K562 (cell line): ENCODE results near the gene KDELR3. TPM values are rescaled to one million over a fixed set of nuclear protein-coding genes. Genes with fewer than 3 reads are reported as not detected.
A peak's percentile ranks its signal among the peaks of the same experiment; 100 is the strongest.

Experiments
- GTF2F1 ChIP-seq: IDR thresholded peaks from 2 replicates; pipeline ENCODE4 v1.6.1; 2011; ENCODE audit warnings: low read depth, low read length, improper control_type of control experiment
- JUN ChIP-seq, 2 experiments: sonication (generic) in 1 of 2; formaldehyde crosslinking in 1 of 2; IDR thresholded peaks; 2 replicates each; pipeline versions ENCODE4 v1.6.1 to v1.8.0; 2012 to 2022; ENCODE audit warnings: borderline replicate concordance in 2 of 2, mild to moderate bottlenecking in 2 of 2, improper control_type of control experiment in 1 of 2, low read depth in 1 of 2, low read length in 1 of 2, missing genetic modification reagents in 1 of 2
- MYNN ChIP-seq, 2 experiments: sonication (generic); formaldehyde crosslinking in 1 of 2; IDR thresholded peaks; 2 replicates each; pipeline versions ENCODE4 v1.5.0 to v1.6.1; 2016 to 2020; ENCODE audit warnings: antibody characterized with exemption in 1 of 2, missing genetic modification reagents in 1 of 2
- ZNF41 ChIP-seq: fragments of 250-450 bp; sonication (Bioruptor Pico); conservative IDR thresholded peaks from 2 replicates; pipeline ENCODE4 v1.4.0; 2020; ENCODE audit warnings: mild to moderate bottlenecking
- ZNF444 ChIP-seq: fragments of 250-450 bp; sonication (Bioruptor Pico); IDR thresholded peaks from 2 replicates; pipeline ENCODE4 v1.4.0; 2020; ENCODE audit warnings: mild to moderate bottlenecking, moderate library complexity
- polyA plus RNA-seq, 8 experiments: library from polyadenylated mRNA; depleted of rRNA in 4 of 8; stranded (reverse) in 5 of 8; unstranded in 3 of 8; fragments of >200 nt; fragmentation: Nextera tagmentation in 2 of 8; fragmentation: Illumina TruSeq in 1 of 8; extraction: Ambion mirVana in 2 of 8; extraction: Trizol in 1 of 8; gene quantifications; 2 replicates each; pipeline versions ENCODE4 v1.2.1 to v1.2.3, GENCODE V29; 2011 to 2014; ENCODE audit warnings: inconsistent platforms in 1 of 8, missing spikeins in 1 of 8
- total RNA-seq, 7 experiments: library from RNA; depleted of rRNA in 6 of 7; stranded (reverse); fragments of >200 nt in 6 of 7; fragmentation: Illumina TruSeq in 2 of 7; extraction: Trizol in 2 of 7; gene quantifications; 2 replicates each; pipeline versions ENCODE4 v1.2.1 to v1.2.3, GENCODE V29; 2011 to 2021; ENCODE audit warnings: low replicate concordance in 1 of 7
- TF ChIP-seq, protein P1 (sequence below): sonication (generic); formaldehyde crosslinking; IDR thresholded peaks from 2 replicates; pipeline ENCODE4 v1.8.1; 2023; ENCODE audit warnings: mild to moderate bottlenecking, missing genetic modification reagents, moderate library complexity
- TF ChIP-seq, protein P2 (sequence below): fragments of 450-650 bp; formaldehyde crosslinking; IDR thresholded peaks from 2 replicates; pipeline ENCODE4 v1.4.0; 2022; ENCODE audit warnings: missing genetic modification characterization
- TF ChIP-seq, protein P3 (sequence below): sonication (generic); formaldehyde crosslinking; IDR thresholded peaks from 2 replicates; pipeline ENCODE4 v1.8.0; 2022; ENCODE audit warnings: mild to moderate bottlenecking, low read depth, missing genetic modification reagents
- TF ChIP-seq, protein P4 (sequence below): fragments of 250-450 bp; sonication (Bioruptor Pico); IDR thresholded peaks from 2 replicates; pipeline ENCODE4 v1.5.0; 2021
- TF ChIP-seq, protein P5 (sequence below): fragments of 250-450 bp; sonication (Bioruptor Pico); IDR thresholded peaks from 2 replicates; pipeline ENCODE4 v1.4.0; 2020
- TF ChIP-seq, protein P6 (sequence below): fragments of 450-650 bp; formaldehyde crosslinking; IDR thresholded peaks from 2 replicates; pipeline ENCODE4 v1.4.0; 2022; ENCODE audit warnings: missing genetic modification characterization

Gene KDELR3
- total and polyA plus RNA-seq, 9 of the 15 experiments (the other 6 are each of a cell fraction or from before 2014, with no cell fraction given), result 7.1 to 44.8 (median 9.6) TPM

DNA sequence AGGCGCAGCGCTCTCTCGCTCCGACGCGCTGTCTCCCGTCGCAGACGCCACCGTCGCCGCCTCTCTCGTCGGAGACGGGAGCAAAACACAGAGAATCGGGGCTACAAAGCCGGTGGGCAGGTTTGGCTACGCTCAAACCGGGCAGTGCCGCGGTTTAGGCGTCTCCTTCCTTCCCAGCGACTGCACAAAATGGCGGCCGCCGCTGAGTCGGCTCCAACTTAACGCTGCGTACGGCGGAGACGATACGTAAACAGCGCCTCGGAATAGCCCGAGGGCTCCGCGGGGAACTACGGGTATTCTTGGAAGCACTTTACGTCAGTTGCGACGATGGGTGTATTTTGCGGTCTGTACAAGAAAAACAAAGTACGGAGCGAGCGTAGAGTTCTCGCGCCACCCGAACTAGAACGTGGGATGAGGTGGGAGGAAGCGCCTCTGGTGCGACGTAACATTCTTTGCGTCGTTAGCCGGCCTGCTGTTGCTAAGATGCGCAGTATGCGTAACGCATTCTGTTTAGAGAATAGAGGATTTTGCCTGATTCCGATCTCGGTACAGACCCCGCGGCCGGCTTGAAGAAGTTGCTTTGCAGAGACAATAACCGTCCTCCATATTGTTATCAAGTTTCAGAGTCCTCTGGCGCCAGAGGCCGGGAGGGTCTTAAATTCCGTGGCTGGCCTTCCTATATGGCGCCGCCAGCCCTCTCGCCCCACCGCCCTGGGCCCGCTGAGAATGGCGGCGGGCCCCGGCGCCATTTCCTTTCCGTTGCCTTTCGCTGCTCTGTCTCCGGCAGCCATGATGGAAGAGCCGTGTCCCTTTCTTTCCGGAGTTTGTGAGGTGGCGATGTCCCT, 38.4 kb downstream of the KDELR3 start, which contains the start of gene DDX17 (continued):
- TF ChIP-seq, protein P1, sequence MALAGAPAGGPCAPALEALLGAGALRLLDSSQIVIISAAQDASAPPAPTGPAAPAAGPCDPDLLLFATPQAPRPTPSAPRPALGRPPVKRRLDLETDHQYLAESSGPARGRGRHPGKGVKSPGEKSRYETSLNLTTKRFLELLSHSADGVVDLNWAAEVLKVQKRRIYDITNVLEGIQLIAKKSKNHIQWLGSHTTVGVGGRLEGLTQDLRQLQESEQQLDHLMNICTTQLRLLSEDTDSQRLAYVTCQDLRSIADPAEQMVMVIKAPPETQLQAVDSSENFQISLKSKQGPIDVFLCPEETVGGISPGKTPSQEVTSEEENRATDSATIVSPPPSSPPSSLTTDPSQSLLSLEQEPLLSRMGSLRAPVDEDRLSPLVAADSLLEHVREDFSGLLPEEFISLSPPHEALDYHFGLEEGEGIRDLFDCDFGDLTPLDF, result no peak
- TF ChIP-seq ZNF41 (CRISPR knock-in tag), result 0 out of 2 replicates have a peak, but pooled peaks have one; percentile 22
- TF ChIP-seq, protein P2, sequence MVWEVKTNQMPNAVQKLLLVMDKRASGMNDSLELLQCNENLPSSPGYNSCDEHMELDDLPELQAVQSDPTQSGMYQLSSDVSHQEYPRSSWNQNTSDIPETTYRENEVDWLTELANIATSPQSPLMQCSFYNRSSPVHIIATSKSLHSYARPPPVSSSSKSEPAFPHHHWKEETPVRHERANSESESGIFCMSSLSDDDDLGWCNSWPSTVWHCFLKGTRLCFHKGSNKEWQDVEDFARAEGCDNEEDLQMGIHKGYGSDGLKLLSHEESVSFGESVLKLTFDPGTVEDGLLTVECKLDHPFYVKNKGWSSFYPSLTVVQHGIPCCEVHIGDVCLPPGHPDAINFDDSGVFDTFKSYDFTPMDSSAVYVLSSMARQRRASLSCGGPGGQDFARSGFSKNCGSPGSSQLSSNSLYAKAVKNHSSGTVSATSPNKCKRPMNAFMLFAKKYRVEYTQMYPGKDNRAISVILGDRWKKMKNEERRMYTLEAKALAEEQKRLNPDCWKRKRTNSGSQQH (CRISPR knock-in tag), result peak; percentile 14; the same call in 1 of the 2 replicates
- TF ChIP-seq, protein P3, sequence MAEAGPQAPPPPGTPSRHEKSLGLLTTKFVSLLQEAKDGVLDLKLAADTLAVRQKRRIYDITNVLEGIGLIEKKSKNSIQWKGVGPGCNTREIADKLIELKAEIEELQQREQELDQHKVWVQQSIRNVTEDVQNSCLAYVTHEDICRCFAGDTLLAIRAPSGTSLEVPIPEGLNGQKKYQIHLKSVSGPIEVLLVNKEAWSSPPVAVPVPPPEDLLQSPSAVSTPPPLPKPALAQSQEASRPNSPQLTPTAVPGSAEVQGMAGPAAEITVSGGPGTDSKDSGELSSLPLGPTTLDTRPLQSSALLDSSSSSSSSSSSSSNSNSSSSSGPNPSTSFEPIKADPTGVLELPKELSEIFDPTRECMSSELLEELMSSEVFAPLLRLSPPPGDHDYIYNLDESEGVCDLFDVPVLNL (CRISPR knock-in tag), result no peak
- TF ChIP-seq, protein P4, sequence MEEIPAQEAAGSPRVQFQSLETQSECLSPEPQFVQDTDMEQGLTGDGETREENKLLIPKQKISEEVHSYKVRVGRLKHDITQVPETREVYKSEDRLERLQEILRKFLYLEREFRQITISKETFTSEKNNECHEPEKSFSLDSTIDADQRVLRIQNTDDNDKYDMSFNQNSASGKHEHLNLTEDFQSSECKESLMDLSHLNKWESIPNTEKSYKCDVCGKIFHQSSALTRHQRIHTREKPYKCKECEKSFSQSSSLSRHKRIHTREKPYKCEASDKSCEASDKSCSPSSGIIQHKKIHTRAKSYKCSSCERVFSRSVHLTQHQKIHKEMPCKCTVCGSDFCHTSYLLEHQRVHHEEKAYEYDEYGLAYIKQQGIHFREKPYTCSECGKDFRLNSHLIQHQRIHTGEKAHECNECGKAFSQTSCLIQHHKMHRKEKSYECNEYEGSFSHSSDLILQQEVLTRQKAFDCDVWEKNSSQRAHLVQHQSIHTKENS (CRISPR knock-in tag), result no peak
- TF ChIP-seq GTF2F1, result peak; percentile 83; the same call in 1 of the 2 replicates
- TF ChIP-seq MYNN (IDR thresholded peaks at IDR 0.05), result no peak
- TF ChIP-seq MYNN (CRISPR knock-in tag; IDR thresholded peaks at IDR 0.05), result no peak
- TF ChIP-seq, protein P5, sequence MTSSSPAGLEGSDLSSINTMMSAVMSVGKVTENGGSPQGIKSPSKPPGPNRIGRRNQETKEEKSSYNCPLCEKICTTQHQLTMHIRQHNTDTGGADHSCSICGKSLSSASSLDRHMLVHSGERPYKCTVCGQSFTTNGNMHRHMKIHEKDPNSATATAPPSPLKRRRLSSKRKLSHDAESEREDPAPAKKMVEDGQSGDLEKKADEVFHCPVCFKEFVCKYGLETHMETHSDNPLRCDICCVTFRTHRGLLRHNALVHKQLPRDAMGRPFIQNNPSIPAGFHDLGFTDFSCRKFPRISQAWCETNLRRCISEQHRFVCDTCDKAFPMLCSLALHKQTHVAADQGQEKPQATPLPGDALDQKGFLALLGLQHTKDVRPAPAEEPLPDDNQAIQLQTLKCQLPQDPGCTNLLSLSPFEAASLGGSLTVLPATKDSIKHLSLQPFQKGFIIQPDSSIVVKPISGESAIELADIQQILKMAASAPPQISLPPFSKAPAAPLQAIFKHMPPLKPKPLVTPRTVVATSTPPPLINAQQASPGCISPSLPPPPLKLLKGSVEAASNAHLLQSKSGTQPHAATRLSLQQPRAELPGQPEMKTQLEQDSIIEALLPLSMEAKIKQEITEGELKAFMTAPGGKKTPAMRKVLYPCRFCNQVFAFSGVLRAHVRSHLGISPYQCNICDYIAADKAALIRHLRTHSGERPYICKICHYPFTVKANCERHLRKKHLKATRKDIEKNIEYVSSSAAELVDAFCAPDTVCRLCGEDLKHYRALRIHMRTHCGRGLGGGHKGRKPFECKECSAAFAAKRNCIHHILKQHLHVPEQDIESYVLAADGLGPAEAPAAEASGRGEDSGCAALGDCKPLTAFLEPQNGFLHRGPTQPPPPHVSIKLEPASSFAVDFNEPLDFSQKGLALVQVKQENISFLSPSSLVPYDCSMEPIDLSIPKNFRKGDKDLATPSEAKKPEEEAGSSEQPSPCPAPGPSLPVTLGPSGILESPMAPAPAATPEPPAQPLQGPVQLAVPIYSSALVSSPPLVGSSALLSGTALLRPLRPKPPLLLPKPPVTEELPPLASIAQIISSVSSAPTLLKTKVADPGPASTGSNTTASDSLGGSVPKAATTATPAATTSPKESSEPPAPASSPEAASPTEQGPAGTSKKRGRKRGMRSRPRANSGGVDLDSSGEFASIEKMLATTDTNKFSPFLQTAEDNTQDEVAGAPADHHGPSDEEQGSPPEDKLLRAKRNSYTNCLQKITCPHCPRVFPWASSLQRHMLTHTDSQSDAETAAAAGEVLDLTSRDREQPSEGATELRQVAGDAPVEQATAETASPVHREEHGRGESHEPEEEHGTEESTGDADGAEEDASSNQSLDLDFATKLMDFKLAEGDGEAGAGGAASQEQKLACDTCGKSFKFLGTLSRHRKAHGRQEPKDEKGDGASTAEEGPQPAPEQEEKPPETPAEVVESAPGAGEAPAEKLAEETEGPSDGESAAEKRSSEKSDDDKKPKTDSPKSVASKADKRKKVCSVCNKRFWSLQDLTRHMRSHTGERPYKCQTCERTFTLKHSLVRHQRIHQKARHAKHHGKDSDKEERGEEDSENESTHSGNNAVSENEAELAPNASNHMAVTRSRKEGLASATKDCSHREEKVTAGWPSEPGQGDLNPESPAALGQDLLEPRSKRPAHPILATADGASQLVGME, result 0 out of 2 replicates have a peak, but pooled peaks have one; percentile 15
- no peak for TF ChIP-seq JUN (IDR thresholded peaks at IDR 0.05; ENCODE audit: borderline replicate concordance, low read depth, low read length)
- TF ChIP-seq JUN (CRISPR knock-in tag; IDR thresholded peaks at IDR 0.05; ENCODE audit: borderline replicate concordance), result no peak
- no peak for TF ChIP-seq ZNF444
- TF ChIP-seq, protein P6, sequence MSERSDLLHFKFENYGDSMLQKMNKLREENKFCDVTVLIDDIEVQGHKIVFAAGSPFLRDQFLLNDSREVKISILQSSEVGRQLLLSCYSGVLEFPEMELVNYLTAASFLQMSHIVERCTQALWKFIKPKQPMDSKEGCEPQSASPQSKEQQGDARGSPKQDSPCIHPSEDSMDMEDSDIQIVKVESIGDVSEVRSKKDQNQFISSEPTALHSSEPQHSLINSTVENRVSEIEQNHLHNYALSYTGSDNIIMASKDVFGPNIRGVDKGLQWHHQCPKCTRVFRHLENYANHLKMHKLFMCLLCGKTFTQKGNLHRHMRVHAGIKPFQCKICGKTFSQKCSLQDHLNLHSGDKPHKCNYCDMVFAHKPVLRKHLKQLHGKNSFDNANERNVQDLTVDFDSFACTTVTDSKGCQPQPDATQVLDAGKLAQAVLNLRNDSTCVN (CRISPR knock-in tag), result no peak
